ENCODE measurements around the gene FAM240A. TPM values are rescaled to one million over a fixed set of nuclear protein-coding genes. Genes with fewer than 3 reads are reported as not detected.

The FAM240A gene
- polyA plus RNA-seq, 4 donors, result 0.08 to 0.26 (median 0.17) TPM; not detected in 1

DNA sequence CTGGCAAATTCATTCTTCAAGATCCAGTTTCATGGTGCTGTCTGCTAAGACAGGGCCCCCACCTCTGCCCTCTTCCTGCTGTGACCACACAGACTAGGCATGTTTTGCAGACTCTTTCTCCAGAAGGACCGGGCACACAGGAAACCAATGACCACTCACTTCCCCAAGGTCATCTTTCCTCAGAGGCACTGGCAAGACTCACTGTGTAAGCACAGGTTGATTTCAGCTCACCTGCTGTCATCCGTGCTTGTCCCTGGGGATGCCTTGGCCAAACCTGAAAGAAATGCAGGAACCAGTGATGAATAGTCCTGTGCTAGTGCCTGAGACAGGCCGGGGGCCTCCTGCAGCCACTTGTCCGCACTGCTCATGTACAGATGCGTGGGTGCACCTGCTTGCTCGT lies 47.7 kb downstream of the FAM240A start:
- no peak for DNase-seq (ENCODE audit: low read depth in 4 of 4, low spot score in 3 of 4)

DNA sequence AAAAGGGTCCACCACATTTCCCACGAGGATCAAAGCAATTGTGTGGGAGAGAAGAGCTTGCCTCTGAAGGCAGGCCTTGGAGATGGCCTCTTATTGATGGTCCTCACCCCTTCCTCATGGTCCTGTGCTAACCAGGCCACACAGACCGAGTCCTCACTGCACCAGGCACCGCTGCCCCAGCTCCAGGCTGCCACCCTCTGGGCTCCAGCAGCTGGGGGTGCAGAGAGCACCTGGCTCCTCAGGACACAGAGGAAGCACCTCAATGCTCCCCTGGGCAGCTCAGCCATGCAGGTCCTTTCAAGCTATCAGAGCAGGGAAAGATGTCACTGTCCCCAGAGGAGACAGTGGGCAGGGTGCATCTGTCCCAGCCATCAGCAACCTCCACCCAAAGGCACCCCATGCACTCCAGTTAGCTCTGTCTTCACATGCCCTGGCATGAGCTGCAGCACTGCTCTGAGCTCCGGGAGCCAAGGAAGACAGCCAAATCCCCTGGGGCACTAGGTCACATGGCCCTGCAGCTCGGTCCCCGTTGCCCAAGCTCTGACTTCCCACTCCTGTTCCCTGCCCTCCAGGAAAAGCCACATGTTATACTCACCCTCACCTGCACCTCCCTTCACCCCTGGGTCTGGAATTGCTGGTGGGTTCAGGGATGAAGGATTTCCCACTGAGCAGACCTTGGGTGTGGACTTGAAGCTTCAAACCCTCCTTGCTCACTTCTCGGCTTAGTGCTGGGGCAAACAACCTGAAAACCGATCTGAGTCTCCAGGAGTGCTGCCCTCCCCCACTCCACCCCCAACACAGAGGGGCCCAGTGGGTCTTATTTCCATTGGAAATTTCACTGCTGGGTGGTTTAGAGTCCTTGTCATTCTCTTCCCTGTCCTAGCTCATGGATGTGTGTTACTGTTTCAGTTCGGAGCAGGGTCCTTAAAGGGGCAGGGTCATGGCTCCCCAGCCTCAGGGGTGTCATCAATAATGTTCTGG lies 48.5 kb downstream of the FAM240A start:
- DNase-seq (ENCODE audit: low read depth in 4 of 4, low spot score in 3 of 4), result no peak

DNA sequence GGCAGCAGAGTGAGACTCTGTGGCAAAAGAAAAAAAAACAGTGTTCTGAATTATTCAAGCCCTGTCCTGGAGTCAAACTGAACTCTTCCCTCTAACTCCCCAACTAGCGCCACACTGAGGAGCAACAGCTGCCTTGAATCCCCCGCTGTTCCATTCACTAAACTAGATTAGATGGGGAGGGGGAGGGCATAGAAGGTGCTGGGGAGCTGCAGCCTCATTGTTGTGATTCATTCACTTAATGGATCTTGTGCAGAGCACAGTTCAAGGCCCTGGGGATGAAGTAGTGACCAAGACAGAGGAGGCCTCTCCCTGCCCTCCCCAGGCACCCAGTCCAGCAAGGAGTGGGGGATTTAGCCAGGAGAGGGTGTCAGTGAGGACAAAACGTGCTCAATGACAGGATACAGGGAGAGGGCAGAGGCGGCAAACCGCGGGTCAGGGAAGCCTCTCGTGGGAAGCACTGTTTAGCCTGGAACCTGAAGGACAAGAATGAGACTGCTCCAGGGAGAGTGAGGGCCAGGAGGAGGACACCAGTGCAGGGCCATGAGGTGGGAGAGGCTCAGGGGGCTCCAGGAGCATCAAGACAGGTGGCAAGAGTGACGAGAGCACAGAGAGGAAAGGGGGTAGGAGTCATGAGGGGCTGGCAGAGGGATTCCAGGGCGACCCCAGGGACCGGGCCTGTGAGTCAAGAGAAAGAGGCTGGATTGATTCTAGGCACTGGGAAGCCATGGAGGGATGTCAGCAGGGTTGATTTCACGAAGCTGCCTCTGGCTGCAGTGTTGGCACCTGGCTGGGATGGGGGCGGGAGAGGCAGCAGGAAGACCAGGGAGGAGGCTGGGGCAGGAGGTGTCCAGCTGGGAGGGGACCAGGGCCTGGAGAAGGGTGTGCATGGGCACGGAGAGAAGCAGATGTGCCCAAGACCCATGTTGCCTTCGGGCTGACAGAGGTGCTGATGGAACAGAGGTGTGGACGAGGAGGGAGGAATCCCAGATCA lies 49.7 kb downstream of the FAM240A start:
- no peak for DNase-seq (ENCODE audit: low read depth in 4 of 4, low spot score in 3 of 4)

DNA sequence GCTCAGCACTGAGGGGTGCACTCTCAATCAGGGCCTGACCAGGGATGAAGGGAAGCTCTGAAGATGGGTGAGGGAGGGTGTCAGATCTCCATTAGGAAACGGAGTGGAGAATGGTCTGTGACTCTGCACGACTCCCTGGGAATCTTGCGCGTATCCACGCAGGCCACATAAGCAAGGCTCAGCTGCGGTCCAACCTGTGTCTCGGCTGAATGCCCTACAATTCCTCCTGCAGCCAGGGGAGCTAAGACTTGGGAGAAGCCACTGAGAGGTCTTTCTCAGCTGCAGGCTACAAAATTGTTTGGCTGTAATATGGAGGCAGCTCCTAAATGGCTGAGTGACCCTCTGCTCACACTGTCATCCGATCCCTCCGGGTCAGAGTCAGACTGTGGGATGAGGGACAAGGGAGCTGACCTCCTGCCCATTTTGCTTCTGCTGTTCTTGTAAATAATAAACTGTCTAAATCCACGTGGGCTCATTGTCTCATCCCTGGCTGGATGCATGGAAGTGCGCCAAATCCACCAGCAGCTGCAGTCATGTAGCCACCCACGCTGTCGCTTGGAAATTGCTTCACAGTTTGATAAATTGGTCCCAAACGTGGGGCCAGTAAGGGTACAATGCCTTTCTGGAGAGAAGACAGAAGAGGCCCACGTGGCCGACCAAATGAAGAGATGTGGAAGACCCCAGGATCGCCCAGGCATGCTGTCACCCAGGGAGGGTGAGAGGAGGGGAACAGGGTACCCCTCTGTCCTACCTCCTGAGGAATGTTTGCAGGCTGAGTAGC lies 50.6 kb downstream of the FAM240A start:
- DNase-seq (ENCODE audit: low read depth in 4 of 4, low spot score in 3 of 4), result peak; percentile 54 to 63 (median 59)

DNA sequence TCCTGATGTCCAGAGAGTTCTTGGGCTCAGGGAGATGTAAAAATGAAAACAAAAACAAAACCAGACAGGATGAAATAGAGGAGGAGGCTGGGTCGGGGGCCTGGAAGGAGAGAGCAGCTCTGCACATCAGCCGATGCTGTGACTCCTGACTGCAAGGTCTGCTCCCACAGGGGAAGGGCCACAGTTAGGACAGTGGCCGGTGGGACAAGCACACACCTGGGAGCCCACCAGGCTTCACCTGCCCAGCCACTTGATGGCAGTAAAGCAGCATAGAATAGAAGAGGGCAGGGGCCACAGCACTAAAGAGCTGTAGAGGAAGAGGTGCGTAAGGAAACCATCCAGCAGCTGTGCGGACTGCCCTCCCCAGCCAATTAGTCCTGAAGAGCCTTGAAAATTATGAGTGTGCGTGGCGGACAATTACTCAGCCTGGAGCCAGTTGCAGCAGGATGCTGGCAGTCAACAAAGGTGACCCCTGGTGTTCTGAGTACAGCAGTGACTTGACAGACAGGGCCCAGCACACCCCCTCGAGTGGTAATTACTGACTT lies 51.3 kb downstream of the FAM240A start:
- DNase-seq (ENCODE audit: low read depth in 4 of 4, low spot score in 3 of 4), result peak; percentile 21 to 33 (median 24)

DNA sequence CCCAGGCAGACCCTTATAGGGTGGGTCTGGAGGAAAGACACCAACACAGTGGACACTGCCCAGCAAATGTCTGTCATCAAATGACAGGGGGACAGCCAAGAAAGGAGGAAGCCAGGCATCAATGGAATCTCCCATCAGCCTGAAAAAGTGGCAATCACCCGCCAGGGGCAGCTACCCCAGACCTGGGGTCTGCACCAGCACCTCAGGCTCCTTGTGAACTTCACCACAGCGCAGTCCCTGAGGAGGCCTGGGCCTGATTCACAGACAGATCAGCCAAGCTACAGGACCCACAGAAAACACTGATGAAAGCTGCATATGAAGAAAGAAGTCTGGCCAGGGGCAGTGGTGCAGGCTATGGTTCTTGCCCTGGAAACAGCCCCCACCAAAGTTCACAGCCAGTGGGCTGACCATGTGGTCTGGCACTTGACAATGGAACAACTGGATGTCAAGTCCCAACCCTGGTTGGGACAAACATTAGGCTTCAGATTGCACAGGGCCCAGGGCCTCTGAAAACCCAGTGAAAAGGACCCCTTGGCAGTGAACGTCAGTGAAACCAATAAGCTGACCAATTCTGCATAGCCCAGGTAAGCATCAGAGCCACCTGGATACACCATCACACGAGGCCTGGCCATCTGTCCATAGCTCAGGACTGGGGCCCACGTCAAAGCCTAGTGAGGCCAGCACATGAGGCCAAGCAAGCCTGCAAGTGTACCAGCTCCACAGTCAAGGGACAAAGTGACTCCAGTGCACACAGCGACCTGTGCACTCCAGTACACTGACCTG lies 52.1 kb downstream of the FAM240A start:
- no peak for DNase-seq (ENCODE audit: low read depth in 4 of 4, low spot score in 3 of 4)

DNA sequence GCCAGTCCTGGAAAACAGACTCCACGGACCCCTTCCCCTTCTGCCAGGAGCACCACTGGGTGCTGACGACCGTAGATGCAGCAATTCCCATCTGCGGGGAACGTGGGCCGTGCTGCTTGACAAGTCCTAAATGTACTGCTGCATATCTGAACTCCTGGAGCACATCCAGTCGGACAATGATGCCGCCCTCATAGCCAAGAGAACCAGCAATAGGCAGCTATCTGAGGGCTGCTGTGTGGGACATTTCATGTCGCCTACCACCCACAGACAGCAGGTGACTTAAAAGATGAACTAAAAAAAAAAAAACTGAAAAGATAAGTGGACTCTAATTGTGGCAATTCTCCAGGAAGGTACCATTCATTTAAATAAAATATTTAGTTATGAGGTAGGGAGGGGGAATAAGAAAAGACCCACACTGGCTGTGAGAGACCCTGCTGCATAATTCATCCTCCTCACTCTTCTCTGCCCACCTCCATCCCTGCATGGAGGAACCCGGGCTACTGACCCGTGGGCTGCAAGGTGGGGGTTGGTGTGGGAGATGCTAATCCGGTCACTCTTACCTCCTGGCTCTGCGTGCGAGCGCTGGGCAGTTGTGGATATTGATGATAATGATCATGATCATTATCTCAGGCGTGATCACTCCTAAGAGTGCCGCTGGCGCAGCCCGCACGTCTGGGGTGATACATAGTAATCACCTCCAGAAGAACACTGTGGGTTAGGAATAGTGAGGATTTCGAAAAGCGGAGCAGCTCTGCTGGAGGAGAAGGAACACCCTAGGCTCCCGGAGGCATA lies 52.8 kb downstream of the FAM240A start:
- DNase-seq (ENCODE audit: low read depth in 4 of 4, low spot score in 3 of 4), result no peak

DNA sequence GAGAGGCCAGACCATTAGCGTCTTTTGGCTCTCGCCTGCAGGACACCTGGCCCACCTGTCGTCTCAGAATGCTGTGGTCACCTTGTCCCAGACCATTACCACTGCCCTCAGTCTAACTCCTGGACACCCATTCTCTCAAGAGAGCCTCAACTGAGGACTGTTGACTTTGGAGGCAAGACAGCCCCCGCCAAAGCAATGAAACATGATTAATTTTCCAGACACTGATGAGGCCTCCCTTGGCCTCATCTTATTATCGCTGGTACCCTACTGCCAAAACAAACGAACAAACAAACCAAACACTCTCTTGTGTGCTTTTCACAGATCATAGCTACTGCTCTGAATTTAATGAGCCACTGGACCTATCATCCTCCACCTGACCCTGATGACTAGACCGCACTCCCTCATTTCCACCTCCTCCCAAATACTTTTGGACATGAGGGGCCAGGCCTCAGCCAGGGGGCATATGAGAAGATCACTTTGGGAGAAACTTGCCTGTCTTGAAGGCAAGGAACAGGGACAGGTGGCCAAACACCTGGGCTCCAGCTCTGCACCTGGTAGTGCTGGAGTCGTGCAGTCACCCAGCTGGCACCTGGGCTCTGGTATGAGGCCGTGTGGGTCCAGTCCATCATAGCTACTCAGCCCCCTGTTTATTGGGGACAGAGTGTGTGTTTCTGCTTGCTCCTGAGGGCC lies 53.6 kb downstream of the FAM240A start:
- DNase-seq (ENCODE audit: low read depth in 4 of 4, low spot score in 3 of 4), result no peak

DNA sequence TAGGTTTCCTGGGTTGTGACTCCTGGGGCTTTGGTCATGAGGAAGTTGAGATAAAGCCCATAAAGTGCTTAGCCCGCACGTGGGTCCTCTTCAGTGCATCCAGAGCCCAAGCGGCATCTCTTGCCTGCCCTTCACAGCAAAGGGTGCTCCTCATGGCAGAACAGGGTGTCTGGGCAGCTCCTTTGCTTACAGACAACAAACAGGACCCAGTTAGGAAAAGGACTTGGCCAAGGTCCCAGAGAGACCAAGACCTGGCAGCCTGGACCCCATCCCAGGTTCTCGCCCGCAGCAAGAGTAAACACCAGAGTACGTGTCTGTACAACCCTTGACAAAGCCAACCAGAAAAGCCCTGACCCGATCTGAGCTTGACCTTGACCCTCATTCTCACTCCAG lies 54.1 kb downstream of the FAM240A start:
- no peak for DNase-seq (ENCODE audit: low read depth in 4 of 4, low spot score in 3 of 4)

DNA sequence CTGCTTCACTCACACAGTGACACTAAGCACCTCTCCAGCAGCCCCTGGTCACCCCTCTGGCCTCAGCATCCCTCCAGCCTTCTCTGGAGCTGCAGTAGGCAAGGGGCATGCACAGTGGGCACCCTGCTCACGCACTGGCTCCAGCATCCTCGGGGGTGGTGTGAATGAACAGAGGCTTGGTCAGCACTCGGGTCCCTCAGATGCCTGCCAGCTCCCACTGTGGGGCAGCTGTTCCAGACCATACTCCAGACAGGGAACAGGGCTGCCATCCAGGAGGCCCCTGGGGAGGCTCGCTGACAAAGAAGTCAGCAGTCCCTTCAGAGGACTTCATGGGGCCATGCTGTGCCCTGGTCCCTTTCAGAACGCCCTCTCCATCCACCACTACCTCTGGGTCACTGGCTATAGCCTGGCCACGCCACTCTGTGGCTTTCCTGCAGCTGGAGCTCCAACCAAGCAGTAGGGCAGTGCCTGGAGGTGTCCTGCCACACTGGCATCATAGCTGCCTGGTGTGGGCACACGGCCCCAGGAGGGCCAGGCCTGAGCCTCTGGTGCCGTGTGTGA lies 54.8 kb downstream of the FAM240A start:
- DNase-seq (ENCODE audit: low read depth in 4 of 4, low spot score in 3 of 4), result no peak

DNA sequence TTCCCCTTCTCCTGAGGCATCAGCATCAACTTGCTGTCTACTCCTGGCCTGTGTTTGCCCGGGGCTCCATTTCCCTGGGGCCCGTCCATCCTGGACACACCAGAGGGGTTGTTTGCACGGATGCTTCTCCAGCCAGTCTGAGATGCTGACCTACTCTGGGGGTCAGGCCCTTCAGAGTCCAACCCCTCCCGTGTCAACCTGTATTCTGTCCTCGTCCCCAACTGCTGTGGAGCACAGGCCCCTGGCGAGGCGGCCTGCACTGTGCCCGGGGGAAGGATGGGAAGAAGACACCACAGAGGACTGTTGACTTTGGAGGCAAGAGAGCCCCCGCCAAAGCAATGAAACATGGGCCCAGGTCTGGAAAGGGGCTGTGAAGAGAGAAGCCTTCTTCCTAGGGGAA lies 55.3 kb downstream of the FAM240A start:
- no peak for DNase-seq (ENCODE audit: low read depth in 4 of 4, low spot score in 3 of 4)

DNA sequence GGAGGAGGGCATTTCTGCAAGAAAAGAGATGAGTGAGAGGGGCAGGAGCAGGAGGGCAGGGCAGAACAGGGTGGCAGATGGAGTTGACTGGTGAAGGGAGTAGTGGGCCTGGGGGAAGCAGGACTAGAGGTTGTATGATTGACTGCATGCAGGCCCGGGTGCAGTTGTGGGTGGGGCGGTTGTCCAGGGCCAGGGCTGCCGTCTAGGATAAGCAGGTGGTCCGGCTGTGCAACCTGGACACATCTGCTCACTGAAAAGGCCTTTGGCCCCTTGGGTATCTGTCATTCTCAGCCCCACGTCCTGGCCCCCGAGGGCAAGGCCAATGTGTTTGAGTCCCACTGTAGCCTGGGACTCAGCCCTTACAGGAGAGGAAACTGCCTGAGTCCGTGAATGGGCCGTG lies 55.8 kb downstream of the FAM240A start:
- DNase-seq (ENCODE audit: low read depth in 4 of 4, low spot score in 3 of 4), result no peak

DNA sequence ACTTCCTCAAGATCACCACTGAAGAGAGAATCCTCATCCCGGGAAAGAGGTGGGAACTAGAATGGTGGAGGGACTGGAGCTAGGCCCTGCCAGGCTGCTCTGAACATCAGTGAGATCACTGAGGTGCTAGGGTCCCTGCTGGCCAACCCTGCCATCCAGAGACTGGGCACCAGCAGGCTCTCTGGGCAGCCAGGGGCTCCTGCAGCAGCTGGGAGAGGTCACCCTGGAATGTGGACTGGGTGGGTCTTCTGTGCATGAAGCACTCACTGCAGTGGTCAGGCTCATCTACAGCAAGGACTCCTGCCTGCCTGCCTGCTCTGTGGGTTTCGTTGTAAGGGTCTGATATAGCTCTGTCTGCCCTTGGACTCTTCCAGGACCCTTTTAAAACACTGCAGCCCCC lies 56.3 kb downstream of the FAM240A start:
- DNase-seq (ENCODE audit: low read depth in 4 of 4, low spot score in 3 of 4), result no peak

DNA sequence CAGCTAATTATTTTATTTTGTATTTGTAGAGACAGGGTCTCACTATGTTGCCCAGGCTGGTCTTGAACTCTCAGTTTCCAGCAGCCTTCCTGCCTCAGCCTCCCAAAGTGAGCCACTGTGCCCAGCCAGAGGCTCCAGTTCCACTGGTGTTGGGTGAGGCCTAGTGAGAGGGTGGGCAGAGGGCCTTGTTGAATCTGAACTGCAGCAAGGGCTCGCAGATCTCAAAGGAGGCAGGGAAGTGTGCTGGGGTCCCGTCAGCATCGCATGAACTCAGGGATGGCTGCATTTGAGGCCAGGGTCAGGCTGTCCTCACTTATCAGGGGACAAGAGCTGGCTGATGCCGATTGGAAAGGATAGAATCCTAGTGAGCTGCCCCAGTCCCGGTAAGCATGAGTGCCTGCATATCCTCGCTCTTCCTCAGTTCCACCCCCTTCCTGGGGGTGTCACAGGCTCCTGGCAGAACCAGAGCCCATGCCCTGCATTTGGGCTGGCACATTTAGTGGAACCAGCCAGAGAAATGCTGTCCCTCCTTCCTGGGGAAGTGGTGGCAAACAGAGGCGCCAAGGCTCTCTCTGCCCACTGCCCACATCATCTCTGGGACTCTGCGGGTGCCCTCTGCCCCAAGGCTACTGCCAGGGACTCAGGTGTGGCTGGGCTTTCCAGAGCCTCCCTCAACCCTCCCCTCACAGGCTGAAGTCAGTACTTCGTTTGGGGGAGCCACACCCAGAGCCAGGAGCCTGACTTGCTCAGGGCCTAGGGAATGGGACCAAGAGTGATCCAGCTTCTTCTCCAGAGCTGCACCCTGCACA lies 57.1 kb downstream of the FAM240A start:
- no peak for DNase-seq (ENCODE audit: low read depth in 4 of 4, low spot score in 3 of 4)

DNA sequence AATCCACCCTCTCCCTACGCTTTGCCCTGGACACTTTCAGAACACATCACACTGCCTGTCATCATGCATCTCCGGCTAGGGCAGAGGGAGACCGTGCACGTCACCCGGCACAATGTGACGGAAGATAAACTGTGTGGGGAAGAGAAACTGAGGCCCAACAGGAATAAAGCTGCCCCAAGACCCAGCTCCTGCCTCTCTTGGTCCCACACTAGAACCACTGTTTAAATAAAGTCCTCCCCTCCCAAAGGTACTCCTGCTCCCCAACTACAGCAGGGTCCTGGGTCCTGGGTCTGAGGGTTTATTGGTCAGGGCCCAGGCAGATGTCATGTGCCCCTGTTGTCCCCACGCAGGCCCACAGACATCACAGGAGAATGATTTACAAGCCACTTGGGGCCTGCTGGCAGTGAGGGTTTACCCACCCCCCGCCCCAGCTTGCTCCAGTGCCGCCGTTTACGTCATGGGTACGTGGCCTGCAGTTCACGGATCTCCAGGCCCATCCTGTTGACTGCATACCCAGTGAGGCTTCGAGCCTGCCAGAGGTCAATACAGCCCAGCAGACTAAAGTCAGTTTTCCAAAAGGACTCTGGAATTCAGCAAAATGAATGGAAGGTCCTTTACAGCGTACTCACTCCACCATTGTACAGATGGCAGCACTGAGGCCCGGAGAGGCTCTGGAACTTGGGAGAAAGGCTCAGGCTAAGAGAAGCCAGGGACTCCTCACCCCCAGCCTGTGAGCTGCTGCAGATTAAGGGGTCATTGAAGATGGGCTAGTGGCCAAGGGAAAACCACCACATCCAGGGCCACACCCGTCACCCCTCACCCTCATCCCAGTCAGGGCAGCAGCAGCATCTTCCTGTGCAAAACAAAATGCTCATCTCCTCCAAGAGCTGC lies 57.9 kb downstream of the FAM240A start:
- no peak for DNase-seq (ENCODE audit: low read depth in 4 of 4, low spot score in 3 of 4)

DNA sequence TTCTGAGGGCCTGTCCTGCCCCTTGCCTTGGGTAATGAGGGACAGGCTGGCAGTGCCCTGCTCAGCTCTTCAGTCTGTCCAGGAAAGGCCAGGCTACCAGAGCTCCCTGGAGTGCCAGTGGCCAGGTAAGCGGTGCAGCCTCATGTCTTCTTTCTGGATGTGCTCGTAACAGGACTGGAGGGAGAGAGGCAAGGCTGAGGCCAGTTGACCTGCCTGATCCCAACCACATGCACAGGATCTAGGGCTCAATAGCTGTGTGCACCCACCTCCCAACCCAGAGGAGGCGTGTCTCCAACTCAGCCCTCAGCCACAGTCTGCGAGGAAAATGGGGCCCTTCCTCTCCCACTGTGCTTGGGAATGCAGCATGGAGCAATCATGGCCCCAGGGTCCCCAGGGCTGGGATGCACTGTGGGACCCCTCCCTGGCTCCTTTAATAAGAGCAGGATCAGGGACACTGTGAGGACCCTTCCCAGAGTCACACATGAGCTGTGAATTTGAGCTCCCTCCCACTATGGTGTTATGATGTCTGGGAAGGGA lies 58.6 kb downstream of the FAM240A start:
- DNase-seq (ENCODE audit: low read depth in 4 of 4, low spot score in 3 of 4), result no peak

Measured in right renal pelvis (tissue), 4 donors.